Fibroblast of peridontal ligament (primary cell): Measurements from ENCODE around the gene AHI1.
"Not testable (repeated sequence)": the region's sequence is repeated elsewhere in the genome, so short reads cannot be mapped to it uniquely, and the experiment has no call there.

Source experiments
- DNase-seq: peaks from one replicate; pipeline ENCODE4 v3.0.0-alpha.2; 2010; ENCODE audit errors: extremely low read depth

AHI1 gene

DNA sequence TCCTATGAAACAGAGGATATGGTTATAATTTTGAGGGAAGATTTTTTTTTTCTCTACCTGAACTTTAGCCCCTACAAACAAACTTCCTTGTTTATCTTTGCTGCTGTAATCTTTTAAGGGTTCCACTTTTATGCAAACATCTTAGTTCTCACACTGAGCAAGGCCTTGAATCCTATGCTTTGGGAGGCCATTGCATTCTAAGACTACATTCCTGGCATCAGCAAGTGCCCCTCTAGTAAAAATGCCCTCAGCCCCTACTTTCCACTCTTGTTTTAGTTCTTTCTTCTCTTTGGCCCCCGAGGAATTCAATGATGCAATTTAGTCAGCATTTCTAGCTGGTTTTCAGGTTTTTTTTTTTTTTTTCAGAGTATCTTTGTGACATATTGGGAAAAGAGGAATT is 8.1 kb upstream of the AHI1 start:
- DNase-seq = no peak

DNA sequence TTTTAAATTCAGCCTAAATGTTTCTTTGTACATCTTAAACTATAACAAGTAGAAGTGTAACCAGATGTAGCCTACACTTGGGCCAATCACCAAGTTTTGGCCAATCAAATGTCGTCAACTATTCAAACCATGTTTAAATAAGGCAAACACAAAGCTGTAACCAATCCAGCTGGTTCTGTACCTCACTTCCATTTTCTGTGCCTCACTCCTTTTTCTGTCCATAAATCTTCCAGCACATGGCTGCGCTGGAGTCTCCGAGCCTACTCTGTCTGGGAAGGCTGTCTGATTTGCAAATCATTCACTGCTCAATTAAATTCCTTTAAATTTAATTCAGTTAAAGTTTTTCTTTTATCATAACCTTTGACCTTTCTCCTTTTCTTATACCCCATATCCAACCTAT is 7.7 kb upstream of the AHI1 start:
- peak; percentile 32 for DNase-seq

DNA sequence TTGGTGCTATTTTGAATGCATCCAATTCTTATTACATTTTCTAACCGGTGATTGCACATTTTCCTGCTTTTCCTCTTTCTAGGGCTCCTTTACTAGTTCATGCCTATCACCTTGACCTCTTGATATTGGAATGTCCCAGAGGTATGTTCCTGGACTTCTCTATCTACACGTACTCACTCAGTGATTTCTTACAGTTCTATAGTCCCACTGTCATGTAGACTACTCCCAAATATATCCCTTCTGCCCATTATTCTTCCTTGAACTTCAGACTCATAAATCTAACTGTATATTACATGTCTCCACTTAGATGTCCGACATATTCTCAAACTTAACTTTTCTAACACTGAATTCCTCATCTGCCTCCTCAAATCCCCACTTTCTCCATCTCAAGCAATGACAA is 7.2 kb upstream of the AHI1 start:
- DNase-seq = no peak

DNA sequence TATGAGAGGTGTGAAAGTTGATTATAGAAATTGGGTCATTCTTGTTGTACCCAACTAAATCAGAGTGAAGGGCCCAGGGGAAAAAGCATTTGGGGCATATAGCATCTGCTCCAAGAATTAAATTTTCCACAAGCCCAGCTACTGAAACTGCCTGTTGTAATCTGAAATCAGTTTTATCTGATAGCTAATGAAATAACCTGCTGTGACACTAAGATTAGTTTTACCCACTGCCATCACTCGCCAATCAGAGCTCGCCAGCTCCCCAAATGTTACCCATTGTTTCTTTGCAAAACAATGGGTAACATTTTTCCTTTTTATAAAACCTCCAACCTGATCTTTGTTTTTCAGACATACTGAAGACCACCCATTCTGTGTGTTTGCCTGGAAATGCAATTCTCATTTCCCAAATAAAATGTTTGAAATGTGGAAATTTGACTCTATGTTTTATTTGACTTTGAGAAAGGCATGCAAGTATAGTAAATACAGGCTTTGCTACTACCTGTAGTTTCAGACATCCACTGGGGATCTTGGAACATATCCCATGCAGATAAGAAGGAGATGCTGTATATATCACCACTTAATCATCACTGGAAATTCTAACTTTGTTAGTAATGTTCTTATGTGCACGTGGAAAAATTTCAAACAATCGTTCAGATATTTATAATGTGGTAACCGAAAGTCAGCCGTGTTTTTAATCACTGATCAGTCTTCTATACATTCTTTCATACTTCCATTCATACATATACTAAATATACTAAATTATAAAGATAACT is 6.3 kb upstream of the AHI1 start:
- DNase-seq = no peak

DNA sequence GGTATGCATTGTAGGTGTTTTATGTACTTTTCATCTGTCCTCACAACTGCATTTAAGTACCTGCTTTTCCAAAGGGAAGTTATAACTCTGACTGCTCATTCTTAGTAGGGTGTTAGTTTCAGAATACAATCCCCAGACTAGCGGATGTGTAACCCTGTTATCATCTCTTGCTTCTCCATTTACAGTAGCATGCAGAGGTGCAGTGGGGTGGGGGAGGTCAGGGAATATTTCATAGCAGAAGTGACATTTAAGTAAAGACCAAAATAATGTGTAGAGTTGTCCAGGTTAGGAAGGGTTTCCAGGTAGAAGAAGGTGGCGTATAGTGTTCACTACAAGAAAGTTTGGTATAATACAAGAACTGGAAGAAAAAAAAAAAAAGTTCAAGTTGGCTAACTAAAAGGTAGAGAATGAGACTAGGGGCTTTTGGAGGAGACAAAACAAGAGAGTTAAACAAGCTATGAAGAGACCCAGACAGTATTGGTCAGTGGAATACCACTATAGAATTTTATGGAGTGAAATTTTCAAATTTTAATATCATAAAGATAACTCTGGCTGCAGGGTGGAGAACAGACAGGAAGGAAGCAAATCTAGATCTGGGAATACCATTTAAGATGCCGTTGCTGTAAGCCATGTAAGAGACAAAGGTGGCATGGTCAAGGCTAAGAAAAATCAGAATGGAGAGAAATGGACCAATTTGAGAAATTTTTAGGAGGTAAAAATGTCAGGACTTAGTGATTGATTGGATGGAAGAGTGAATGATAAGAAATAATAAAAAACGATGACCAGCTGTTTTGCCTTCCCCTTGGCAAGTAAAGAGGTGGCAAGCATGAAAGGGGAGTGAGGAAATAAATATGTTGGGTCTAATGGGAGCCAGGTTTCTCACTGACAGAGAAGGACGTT is 2.2 kb upstream of the AHI1 start:
- DNase-seq = no peak

DNA sequence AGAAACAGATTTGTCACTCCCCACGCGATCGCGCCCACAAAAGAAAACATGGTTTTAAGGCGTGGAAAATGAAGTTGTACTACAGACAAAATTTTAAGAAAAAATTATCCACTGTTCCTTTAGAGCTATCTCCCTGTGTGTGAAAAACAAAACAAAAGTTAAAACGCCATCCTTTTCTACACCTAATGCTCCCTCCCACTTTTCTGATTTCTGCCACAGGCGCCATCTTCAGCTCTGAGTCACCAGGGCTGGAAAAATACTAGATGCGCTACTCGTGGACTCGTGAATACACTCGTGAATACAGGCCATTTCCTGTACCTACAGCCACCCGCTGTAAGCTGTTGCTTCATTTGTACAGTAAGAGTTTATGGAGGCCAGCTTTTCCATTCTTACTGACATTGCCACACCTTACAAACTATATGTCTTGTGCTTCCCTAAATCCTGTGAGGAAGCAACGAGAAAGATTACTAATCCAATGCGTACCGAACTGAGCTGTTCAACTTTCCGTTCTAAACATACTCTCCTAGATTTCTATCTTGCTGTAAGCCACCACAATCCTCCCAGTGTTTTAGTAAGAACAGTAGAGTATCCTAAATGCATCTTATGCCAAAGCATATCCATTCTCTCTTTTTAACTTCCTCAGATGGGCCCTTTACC is 773 bp upstream of the AHI1 start:
- peak; percentile 94 for DNase-seq

DNA sequence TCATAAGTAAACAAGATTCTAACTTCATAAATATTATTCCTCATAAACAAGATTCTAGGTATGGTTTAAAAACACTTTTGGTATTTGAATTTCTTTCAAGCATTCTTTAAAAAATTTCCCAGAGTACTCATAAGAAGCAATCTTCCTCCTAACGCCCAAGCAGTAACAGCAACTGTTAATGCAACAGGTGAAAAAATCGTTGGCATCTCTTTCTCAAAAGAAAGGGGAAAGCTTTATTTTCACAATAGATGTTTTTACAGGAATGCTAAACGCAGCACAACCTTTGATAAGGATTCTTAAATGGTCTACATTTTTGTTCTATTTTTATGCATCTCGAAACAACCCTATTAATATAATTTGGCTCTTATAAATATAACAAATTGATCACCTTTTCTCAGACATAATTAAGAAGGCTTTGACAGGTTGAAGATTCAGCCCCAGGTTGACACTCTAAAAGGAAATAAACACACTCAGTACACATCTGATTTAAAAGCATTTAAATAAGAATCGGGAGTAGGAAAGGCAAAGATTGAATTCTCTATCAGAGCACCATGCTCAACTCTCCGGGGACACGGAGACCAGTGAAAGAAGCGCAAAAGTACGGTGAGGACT is 634 bp downstream of the AHI1 start:
- DNase-seq = no peak

DNA sequence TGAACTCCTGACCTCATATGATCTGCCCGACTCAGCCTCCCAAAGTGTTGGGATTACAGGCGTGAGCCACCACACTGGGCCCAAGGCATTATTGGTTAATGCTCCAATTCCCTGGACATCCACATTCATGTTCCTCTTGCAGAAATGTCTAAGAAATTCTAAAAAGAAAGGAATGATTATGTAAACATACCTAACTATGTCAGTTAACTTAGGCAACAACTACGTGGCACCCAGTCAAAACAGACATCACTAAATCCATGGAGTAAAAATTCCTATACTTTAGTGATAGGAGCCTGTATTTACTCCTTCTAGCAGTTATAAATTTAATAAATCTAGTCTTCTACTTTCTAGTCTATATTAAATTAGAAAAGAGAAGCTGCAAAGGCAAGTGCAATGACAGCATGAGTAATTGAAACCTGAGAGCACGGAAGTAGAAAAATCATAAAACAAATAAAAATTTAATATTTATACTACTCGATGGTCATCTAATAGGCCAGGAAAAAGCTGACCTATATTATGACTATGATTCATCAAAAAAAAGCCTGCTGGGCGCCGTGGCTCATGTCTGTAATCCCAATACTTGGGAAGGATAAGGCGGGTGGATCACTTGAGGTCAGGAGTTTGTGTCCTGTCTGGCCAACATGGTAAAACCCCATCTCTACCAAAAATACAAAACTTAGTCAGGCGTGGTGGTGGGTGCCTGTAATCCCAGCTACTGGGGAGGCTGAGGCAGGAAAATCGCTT is 4.2 kb downstream of the AHI1 start:
- peak; percentile 25 for DNase-seq

DNA sequence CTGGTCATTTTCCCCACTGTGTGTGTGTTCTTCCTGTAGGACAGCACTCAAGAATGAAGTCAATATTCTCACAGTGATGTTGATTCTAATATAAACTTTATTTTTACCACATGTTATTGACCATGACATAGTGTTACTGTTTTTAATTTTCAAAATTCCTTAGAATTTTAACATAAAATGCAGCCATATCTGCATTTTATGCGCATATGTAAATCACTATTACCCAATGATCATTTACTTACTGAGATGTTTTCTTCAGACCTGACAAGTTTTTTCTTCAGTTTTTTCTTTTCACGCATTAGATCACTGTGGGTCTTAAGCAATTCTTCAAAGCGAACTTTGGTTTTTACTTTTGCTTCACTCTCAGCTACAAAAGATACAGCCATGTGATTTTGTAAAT is 7.2 kb downstream of the AHI1 start:
- no peak for DNase-seq

DNA sequence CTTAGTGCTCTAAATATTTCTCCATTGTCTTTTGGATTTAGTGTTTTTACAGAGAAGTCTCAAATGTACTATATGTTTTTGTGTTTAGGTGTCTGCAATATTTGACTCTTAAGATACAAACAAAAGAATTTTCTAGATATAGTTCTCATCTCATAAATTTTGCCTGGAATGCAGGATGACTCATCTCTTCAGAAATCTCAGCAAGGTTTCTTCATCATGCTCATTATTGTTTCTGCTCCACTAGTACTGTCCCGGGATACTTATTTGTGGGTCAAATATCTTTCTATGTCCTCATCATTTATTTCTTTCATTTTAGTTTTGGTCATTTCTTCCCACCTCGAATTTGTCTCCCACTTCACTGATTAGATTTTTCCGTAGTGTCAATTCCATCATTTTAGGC is 9.5 kb downstream of the AHI1 start:
- DNase-seq = peak; percentile 75

DNA sequence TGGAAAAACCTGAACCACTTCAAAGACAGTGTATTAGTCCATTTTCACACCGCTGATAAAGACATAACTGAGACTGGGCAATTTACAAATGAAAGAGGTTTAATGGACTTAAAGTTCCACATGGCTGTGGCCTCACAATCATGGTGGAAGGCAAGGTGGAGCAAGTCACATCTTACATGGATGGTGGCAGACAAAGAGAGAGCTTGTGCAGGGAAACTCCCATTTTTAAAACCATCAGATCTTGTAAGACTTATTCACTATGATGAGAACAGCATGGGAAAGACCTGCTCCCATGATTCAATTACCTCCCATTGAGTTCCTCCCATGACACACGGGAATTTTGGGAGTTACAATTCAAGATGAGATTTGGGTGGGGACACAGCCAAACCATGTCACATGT is 13.6 kb downstream of the AHI1 start:
- DNase-seq = not testable (repeated sequence)

DNA sequence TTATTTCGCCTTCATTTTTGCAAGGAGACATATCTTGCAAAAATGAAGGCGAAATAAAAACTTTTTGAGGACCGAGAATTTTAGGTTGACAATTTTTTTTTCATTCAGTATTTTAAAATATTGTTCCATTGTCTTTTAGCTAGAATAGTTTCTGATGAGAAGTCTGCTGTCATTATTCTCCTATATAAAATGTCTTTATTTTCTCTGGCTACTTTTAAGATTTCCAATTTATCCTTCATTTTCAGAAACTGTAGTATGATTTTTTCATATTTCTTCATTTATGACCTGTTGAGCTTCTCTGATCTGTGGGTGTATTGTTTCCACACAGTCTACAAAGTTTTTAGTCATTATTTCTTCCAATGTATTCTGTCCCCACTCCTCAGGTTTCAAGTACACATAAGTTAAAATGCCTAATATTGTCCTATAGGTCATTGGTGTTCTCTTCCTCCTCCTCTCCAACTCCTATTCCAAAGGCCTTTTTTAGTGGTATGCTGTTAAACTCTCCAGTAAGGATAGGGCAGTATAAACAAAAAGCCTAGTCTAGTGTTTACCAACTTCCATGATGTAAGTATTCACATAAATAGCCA is 15.7 kb downstream of the AHI1 start:
- peak; percentile 33 for DNase-seq

DNA sequence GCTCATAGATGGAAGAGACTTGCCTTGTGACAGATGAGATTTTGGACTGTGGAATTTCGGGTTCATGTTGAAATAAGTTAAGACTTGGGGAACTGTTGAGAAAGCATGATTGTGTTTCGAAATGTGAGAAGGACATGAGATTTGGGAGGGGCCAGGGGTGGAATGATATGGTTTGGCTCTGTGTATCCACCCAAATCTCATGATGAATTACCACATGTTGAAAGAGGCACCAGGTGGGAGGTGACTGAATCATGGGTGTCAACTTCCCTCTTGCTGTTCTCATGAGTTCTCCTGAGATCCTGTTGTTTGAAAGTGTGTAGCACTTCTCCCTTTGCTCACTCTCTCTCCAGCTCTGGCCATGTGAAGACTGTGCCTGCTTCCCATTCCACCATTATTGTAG is 17.9 kb downstream of the AHI1 start:
- no peak for DNase-seq

DNA sequence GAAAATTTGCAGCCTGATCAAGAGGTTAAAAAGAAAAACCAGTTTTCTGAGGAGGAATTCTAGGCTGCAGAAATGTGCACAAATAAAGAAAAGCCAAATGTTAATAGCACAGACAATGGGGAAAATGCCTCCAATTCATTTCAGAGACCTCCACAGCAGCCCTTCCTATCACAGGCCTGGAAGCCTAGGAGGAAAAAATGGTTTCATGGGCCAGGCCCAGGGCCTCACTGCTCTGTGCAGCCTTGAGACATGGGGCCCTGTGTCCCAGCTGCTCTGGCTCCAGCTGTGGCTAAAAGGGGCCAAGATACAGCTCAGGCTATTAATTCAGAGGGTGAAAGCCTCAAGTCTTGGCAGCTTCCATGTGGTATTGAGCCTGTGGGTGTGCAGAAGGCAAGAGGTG is 18.9 kb downstream of the AHI1 start:
- DNase-seq = no peak

DNA sequence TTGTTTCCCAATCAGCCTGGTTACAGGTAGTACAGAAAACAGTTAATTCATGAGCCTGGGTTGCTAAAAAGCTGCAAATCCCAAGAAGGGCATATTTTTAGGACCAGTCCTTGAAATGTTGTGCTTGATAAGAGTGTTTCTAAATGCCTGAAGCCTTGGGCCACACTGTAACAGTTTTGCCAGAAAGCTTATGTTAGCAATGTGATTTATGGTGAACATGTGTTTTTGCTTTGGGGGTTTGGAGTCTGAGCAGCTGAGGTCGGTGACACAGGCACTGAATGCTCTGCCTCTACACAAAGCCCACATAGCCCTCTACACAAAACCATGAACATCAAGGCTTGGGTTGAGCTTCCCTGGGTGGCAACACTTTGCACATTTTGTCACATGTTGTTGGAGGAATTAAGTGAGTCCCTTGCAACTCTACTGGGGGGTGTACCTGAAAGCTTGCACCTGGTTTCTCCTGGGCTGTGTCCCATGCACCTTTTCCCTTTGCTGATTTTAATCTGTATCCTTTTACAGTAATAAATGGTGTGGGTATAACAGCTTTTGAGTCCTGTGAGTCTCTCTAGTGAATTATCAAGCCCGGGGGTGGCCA is 22.2 kb downstream of the AHI1 start:
- DNase-seq = peak; percentile 57

DNA sequence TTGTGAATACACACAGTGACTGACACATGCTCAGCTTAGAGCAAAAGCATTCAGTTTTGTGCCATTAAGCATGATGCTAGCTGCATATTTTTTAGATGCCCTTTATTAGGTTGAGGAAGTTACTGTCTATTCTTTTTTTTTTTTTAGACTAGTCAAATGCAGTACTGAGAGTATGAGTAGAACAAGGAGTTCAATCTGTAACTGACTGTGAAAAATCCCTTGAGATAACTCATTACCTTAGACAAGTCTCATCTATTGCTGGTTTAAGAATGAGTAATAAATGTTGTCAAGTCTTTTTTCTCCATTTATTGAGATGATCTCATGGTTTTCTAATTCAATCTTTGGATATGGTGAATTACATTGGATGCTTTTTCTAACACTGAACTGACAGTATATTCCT is 23.2 kb downstream of the AHI1 start:
- DNase-seq = no peak

DNA sequence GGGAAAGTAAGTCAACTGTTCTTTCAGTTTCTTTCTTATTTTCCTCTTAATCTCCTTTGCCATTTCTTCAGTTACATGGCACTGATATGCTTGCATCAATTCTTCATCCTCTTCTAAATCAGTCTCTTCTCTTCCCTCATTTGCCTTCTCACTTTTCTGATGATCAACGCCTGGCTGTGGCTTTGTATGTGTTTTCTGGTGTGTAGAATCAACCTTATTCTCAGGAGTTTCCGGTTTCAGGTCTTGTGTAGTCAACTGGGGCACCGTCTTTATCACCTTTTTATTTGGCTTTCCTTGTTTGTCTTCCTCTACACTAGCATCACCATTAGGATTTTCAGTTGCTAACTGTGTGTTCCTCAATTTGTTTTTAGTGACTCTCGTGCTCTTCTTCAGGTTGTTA is 31.6 kb downstream of the AHI1 start:
- DNase-seq = no peak

DNA sequence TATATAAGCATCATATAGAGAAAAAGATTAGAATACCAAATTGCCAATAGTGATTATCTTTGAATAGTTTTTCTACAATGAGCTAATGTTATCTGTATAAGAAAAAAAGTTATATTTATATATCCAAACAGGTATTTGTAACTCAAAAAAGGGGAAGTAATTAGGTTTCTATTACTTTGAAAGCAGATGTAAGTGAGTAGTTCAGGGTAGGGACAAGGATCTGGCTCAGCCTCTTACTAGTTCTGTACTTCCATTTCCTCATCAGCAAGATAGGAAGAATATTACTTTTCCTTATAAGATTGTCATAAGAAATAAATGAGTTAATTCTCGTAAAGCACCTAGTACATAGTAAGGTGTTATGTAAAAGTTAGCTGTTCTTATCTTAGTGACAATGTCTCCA is 32.2 kb downstream of the AHI1 start:
- no peak for DNase-seq

DNA sequence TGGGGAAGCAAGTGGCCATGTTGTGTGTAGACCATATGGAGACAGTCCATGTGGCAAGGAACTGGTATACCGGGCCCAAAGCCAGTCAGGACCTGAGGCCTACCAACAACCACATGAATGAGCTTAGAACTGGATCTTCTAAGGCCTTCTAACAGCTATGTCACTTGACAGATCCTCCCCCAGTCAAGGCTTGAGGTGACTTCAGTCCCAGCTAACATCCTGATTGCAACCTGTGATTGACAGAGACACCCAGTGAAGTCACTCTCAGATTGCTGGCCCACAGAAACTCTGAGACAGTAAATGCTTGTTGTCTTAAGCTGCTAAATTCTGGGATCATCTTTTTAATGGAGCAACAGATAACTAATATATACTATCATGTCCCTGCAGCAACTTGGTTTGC is 32.9 kb downstream of the AHI1 start:
- DNase-seq = no peak

DNA sequence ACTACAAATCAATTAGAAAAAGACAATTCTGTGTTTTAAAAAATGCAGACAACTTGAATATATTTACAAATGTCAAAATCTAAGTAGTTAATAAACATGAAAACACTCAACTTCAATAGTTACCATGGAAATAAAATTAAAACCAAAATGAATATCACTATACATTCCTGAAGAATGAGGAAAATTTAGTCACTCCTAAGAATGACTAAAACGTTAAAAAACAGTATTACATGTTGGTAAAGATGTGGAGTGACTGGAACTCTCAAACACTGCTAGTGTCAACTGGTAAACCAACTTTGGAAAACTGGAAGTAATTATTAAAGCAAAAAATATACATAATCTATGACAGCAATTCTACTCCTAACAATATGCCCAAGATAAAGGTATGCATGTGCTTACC is 36.3 kb downstream of the AHI1 start:
- DNase-seq = peak; percentile 14

DNA sequence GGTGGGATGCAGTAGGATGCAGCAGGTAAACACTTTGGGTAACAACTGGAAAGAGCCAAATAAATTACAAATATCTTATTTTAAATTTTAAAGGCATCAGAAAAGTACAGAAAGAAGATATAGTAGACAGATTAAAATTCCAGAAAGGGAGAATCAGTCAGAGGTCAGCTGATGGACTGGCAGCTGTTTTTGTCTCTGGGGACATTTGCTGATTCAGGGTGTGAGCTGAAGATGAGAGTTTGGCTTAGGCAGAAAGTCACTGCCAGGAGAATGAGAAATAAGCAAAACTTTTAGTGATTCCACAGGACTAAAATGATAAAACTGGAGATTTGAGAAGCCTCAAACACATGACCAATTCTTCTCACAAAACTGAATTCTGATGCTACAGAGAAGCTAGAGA is 39.5 kb downstream of the AHI1 start:
- DNase-seq = peak; percentile 73
